ENCODE results near the gene TEX2.

TEX2 gene

GRCh38 chr17:64107500-64108236 is 155.4 kb downstream of the TEX2 start:
- no peak for DNase-seq

DNA sequence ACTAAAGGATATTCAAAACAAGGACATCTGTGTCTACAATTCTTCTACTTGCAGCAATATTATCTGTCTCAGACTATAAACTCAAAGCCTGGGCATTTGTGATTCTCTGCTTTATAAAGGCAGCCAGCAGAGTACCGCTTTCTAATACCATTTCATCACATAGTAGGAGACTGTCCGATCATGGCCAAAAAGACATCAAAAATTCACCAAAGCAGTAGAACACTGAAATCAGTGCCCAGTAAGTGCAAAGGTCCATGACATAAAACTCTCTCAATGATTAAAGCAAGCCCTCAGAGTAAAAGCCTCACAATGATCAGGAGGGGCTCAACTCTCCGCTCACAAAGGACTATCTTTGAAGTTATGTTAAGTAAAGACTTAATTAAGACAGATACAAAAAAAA is 156.1 kb downstream of the TEX2 start:
- no peak for DNase-seq

- no peak for DNase-seq
Observed at GRCh38 chr17:64103391-64104364, 159.4 kb downstream of the TEX2 start.

DNA sequence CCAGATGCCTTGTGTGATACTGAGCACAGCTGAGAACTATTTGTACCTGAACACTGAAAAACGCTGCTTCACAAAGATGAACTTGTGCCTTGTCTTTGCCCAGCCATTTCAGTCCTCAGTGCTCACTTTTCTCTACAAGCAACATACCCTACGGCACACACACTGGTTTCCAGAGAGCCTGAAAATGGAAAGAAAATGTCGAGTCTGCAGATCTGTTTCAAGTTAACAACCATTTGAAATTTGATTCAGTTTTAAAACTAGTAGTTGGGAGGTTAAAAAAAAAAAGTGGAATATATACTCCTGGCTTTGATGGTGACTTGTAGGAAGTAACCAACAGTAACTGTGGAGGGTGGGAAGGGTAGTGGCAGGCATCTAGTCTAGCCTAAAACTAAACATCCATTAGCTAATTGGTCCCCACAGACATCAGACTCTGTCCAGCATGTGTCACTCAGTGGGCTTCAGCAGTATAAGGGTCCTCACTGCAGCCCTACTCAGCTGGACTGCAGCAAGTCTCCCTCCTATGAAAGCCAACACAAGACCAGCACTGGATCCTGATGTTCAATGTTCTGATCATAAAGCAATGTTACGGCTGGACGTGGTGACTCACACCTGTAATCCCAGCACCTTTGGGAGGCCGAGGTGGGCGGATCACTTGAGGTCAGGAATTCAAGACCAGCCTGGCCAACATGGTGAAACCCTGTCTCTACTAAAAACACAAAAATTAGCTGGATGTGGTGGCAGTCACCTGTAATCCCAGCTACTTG is 160.3 kb downstream of the TEX2 start:
- DNase-seq, result no peak

DNA sequence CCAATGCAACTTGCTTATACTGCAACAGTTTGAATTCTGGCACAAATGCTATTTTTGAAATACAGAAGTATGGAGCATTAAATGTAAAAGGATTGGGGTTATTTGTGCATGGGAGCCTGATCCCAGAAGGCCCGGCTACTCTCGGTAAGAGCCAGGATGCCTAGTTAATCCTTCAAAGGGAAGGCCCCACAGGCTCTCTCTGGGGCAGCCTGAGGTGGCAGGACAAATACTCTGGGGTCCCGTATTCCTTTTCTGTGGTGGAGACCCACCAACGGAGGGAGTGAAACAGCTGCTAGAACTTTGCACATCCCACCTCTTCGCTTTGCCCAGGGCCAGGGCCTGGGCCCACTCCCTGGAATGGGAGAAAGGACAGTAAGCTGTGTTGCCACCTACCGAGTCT is 163.5 kb downstream of the TEX2 start:
- DNase-seq, result no peak

Data from activated T-cell treated with anti-CD3 and anti-CD28 coated beads, Interleukin-2, amount 50 U/mL, for 1 hour (primary cell).